Spinal cord (tissue), 10 donors: ENCODE measurements around the gene CEP120. TPM values are rescaled to one million over a fixed set of nuclear protein-coding genes. Genes with fewer than 3 reads are reported as not detected.
"Not testable (repeated sequence)": the region's sequence is repeated elsewhere in the genome, so short reads cannot be mapped to it uniquely, and the experiment has no call there.

Experiments used
- DNase-seq, 6 donors: peaks; one replicate each; pipeline versions ENCODE4 v3.0.0 to v3.0.0-alpha.2; 2013 to 2015; ENCODE audit warnings: low spot score in 6 of 6, low read depth in 4 of 6
- H3K27ac ChIP-seq: one replicate; pipeline ENCODE4 v1.5.1; 2013; ENCODE audit warnings: low read depth, low read length, control low read depth
- H3K27me3 ChIP-seq: one replicate; pipeline ENCODE4 v1.6.1; 2013; ENCODE audit warnings: low read length; ENCODE audit not compliant: control insufficient read depth, insufficient read depth
- H3K36me3 ChIP-seq: one replicate; pipeline ENCODE4 v1.6.1; 2013; ENCODE audit warnings: low read length; ENCODE audit not compliant: control insufficient read depth, insufficient read depth
- H3K4me1 ChIP-seq: one replicate; pipeline ENCODE4 v1.6.1; 2013; ENCODE audit warnings: low read length; ENCODE audit not compliant: control insufficient read depth, insufficient read depth
- H3K4me3 ChIP-seq: one replicate; pipeline ENCODE4 v1.5.1; 2013; ENCODE audit warnings: low read depth, low read length, control low read depth
- H3K9me3 ChIP-seq: one replicate; pipeline ENCODE4 v1.6.1; 2013; ENCODE audit warnings: low read length; ENCODE audit not compliant: control insufficient read depth, insufficient read depth
- WGBS: methylation state at CpG from one replicate; pipeline ENCODE4 v1.1.5; 2013; ENCODE audit warnings: missing lambda C conversion rate; ENCODE audit not compliant: insufficient coverage; 5-methylcytosine and 5-hydroxymethylcytosine counted together
- polyA plus RNA-seq, 2 donors: library from polyadenylated mRNA; unstranded; fragments of 120-200 nt; gene quantifications; one replicate each; pipeline ENCODE4 v1.2.1, GENCODE V29; 2013; ENCODE audit not compliant: insufficient read length in 2 of 2
- total RNA-seq, 2 donors: library from RNA; depleted of rRNA in 1 of 2; stranded (reverse); fragments of 120-200 nt in 1 of 2; fragments of >200 nt in 1 of 2; gene quantifications; one replicate each; pipeline versions ENCODE4 v1.2.3 to v1.2.4, GENCODE V29; 2013 to 2014
- donor health status: healthy.

CEP120 gene
- total and polyA plus RNA-seq, 4 donors: 18.4 to 39.0 (median 29.1) TPM

DNA sequence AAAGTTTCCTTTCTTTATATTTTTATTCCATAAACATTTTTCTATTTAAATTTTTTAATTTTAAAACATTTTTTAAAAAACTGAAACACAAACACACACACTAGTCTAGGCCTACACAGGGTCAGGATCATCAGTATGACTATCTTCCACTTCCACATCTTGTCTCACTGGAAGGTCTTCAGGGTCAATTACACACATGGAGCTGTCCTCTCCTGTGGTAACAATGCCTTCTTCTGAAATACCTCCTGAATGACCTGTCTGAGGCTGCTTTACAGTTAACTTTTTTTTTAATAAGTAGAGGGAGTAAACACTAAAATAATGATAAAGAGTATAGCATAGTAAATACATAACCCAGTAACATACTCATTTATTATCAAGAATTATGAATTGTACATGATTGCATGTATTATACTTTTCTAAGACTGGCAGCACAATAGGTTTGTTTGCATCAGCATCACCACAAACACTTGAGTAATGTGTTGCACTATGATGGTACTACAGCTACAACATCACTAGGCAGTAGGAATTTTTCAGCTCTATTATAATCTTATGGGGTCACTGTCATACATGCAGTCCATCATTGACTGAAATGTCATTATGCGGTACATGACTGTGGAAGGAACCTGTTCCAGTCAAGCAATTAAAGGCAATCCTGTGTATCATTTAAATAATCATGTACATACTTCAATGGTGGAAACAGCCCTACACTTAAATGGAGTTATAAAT lies 17.4 kb upstream of the CEP120 start:
- H3K9me3 ChIP-seq: no peaks in the 10 kb centered on the region
- no CpG with 5 or more reads among the region's 1 CpG for WGBS
- no peaks in the 10 kb centered on the region for H3K36me3 ChIP-seq
- H3K4me1 ChIP-seq: no peaks in the 10 kb centered on the region
- H3K4me3 ChIP-seq: no peak overlapping the region
- no peak for DNase-seq
- no peak overlapping the region for H3K27ac ChIP-seq
- H3K27me3 ChIP-seq: peaks cover 2% of the 10 kb centered on the region

DNA sequence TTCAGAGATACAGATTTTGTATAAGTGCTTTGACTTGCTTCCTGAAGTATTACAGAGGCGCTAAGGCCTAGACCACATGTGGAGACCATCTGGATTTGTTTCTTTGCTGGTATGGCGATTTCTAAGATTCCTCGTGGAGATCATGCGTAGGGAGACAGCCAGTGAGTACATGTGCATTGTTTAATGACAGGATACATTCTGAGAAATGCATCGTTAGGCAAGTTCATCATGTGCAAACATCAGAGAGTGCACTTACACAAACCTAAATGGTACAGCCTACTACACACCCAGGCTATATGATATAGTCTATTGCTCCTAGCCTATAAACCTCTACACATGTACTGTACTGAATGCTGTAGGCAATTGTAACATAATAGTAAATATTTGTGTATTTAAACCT lies 16.5 kb upstream of the CEP120 start:
- peak in 1 of 6 donors; percentile 9 for DNase-seq
- 72% methylated on average over 2 of the region's 5 CpGs for WGBS
- Histone ChIP-seq H3K27ac (no peak overlapping the region), H3K27me3 (peaks cover 2% of the 10 kb centered on the region), H3K36me3 (no peaks in the 10 kb centered on the region), H3K4me3 (no peak overlapping the region), H3K4me1 (no peaks in the 10 kb centered on the region), H3K9me3 (no peaks in the 10 kb centered on the region)

DNA sequence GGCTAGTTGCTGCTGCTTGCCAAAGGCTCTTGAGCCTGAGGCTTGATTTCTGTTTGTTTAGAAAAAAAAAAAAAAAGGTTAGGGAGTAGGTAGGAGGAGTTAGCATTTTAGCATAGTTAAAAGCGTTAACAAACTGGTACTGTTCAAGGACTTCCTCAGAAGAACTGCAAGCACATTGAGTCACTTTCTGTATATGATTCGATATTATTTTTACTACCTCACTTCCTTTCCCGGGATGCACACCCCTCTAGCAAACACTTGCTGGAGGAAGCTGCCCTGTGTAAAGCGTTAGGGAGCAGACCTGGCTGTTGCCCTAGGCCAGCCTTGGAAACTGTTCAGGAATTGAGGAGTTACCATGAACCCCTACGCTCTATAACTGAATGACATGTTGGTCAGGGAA lies 15.7 kb upstream of the CEP120 start:
- no peaks in the 10 kb centered on the region for H3K36me3 ChIP-seq
- no peak overlapping the region for H3K4me3 ChIP-seq
- no peaks in the 10 kb centered on the region for H3K4me1 ChIP-seq
- H3K9me3 ChIP-seq: no peaks in the 10 kb centered on the region
- 88% methylated on average over 3 of the region's 5 CpGs for WGBS
- no peak overlapping the region for H3K27ac ChIP-seq
- H3K27me3 ChIP-seq: peaks cover 2% of the 10 kb centered on the region
- DNase-seq: no peak

DNA sequence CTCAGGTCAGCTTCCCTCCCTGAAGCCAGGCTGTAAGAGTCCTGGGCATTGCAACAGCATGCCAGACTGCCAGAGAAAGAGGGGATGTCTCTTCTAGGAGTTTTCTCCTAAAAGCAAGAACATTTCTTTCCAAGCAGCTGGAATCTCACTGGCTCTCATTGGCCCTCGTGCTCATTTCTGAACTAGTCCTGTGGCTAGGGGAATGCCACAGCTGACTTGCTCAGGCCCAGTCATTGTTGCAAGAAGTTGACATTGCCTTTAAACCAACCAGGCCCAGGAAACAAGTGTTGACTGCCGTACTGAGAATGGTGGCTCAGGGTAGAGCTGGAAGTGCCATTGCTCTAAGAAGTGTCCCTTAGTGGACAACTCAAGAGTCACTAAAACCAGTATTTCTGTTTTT lies 15.0 kb upstream of the CEP120 start:
- no peak for DNase-seq
- peaks cover 2% of the 10 kb centered on the region for H3K27me3 ChIP-seq
- H3K4me1 ChIP-seq: no peaks in the 10 kb centered on the region
- H3K9me3 ChIP-seq: no peaks in the 10 kb centered on the region
- 71% methylated on average over 1 of the region's 2 CpGs for WGBS
- no peak overlapping the region for H3K27ac ChIP-seq
- no peak overlapping the region for H3K4me3 ChIP-seq
- H3K36me3 ChIP-seq: no peaks in the 10 kb centered on the region

DNA sequence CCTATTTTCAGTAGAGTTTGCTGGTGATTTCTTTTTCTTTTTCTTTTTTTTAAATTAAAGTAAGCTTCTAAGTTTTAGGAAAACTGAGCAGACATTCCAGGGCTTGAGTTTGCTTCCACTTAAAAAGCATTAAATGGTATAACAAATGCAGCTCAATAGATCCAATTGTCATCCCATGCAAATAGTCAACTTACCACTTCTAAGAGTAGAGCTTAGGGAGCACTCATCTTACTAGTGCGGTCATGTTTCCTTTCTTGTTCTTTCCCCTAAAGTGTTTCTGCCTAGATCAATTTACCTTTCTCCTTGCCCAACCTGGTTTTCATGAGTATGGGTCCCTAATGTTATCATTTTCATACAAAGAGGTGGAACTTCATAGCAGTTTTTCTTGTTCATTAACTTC lies 13.0 kb upstream of the CEP120 start:
- no CpG with 5 or more reads among the region's 1 CpG for WGBS
- H3K36me3 ChIP-seq: no peaks in the 10 kb centered on the region

GRCh38 chr5:123434796-123435195 lies 11.6 kb upstream of the CEP120 start:
- no peak for DNase-seq
- H3K27me3 ChIP-seq: peaks cover 2% of the 10 kb centered on the region
- WGBS: no CpG with 5 or more reads among the region's 1 CpG
- no peaks in the 10 kb centered on the region for H3K4me1 ChIP-seq
- no peaks in the 10 kb centered on the region for H3K9me3 ChIP-seq
- no peaks in the 10 kb centered on the region for H3K36me3 ChIP-seq
- no peak overlapping the region for H3K27ac ChIP-seq
- H3K4me3 ChIP-seq: no peak overlapping the region

More for the DNA sequence above, 13.0 kb upstream of the CEP120 start:
- peaks cover 2% of the 10 kb centered on the region for H3K27me3 ChIP-seq
- no peak for DNase-seq
- H3K4me3 ChIP-seq: no peak overlapping the region
- H3K9me3 ChIP-seq: no peaks in the 10 kb centered on the region
- no peak overlapping the region for H3K27ac ChIP-seq
- no peaks in the 10 kb centered on the region for H3K4me1 ChIP-seq

DNA sequence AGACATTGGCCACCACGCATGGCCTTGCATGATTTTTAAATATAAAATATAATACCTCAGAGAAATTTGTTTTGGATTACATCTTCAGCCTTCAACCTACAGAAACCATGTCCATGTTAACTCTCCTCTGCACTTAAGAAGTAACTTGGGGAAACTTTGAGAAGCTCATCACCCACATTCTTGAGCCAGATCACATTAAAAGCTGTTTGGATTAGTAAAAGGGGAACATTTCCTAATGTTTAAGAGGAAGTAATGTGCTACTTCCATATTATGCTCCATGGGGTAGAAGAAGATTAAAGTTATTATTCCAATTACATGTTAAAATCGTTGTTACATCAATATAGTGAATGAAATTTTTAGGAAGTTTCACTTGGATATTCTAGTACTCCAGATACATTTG lies 10.4 kb upstream of the CEP120 start:
- Histone ChIP-seq H3K4me1 (no peaks in the 10 kb centered on the region), H3K27me3 (peaks cover 2% of the 10 kb centered on the region), H3K27ac (no peak overlapping the region), H3K36me3 (no peaks in the 10 kb centered on the region), H3K9me3 (no peaks in the 10 kb centered on the region), H3K4me3 (no peak overlapping the region)
- no CpG with 5 or more reads among the region's 2 CpGs for WGBS
- no peak for DNase-seq

GRCh38 chr5:123430441-123430840 lies 7.2 kb upstream of the CEP120 start:
- not testable (repeated sequence) for H3K4me3 ChIP-seq, H3K4me1 ChIP-seq, DNase-seq, H3K27ac ChIP-seq, H3K36me3 ChIP-seq, H3K27me3 ChIP-seq, H3K9me3 ChIP-seq
- WGBS: 94% methylated on average over 31 of the region's 32 CpGs

DNA sequence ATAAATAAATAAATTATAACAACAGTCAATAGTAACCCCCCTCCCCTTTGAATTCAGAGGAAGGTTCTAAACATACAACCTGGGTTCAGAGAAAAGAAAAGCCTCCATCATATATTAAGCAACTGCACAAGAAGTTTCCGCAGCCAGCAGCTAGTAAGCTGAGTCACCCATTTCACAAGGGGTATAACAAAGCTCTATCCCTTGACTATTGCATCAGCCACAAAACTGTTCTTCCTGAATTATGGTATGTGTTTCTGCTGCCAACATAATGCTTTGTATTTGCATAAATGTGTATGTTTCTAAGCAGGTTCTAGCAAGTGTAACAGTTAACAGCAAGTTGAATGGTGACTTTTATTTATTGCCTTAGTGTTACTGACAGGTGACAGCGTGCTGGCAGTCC lies 6.8 kb upstream of the CEP120 start:
- no peak for DNase-seq
- no peaks in the 10 kb centered on the region for H3K9me3 ChIP-seq
- 100% methylated on average over 1 of the region's 2 CpGs for WGBS
- H3K27ac ChIP-seq: no peak overlapping the region
- H3K4me3 ChIP-seq: no peak overlapping the region
- no peaks in the 10 kb centered on the region for H3K27me3 ChIP-seq
- H3K4me1 ChIP-seq: no peaks in the 10 kb centered on the region
- H3K36me3 ChIP-seq: no peaks in the 10 kb centered on the region

- Histone ChIP-seq H3K27me3 (no peaks in the 10 kb centered on the region), H3K36me3 (no peaks in the 10 kb centered on the region), H3K4me1 (no peaks in the 10 kb centered on the region), H3K4me3 (no peak overlapping the region), H3K9me3 (no peaks in the 10 kb centered on the region), H3K27ac (no peak overlapping the region)
- 93% methylated on average over 1 of the region's 3 CpGs for WGBS
- DNase-seq: no peak
Observed at GRCh38 chr5:123429221-123429954, 6.2 kb upstream of the CEP120 start.
